ENCODE measurements around the gene DDX52. TPM values are rescaled to one million over a fixed set of nuclear protein-coding genes. Genes with fewer than 3 reads are reported as not detected.

The DDX52 gene
- total and polyA plus RNA-seq, 2 of the 8 experiments (the other 6 are each of a cell fraction or from before 2014, with no cell fraction given) = 10.0 to 45.9 TPM

- no peaks in the 10 kb centered on the region for H3K79me1 ChIP-seq (ENCODE audit: low read depth, low read length)
- no peak overlapping the region for H3K4ac ChIP-seq (replicated peaks; ENCODE audit: insufficient read length, low read depth, low read length)
- H4K8ac ChIP-seq (ENCODE audit: extremely low read depth, insufficient read depth, low read length) = no peak overlapping the region
- no peak overlapping the region for H2BK12ac ChIP-seq (ENCODE audit: low read depth, low read length)
- DNase-seq (ENCODE audit: low read depth in 1 of 2, low spot score in 2 of 2) = no peak
- CTCF ChIA-PET (ENCODE audit: partially characterized antibody) = interaction anchor here (0.7 to 5.0 kb wide), 2 partner anchors 39 to 40 kb away, joined by 3 to 71 read pairs; no protein-coding TSS in a partner anchor
- no peak overlapping the region for H4K5ac ChIP-seq (ENCODE audit: insufficient read length, low read depth, low read length)
- H3K18ac ChIP-seq (ENCODE audit: extremely low read depth, low read length) = no peak overlapping the region
- TF ChIP-seq MAFK (IDR thresholded peaks at IDR 0.05; ENCODE audit: low read depth, low read length) (peak; percentile 34; the same call in 1 of the 2 replicates), E2F6 (IDR thresholded peaks at IDR 0.05) (no peak)
- POLR2A ChIA-PET (ENCODE audit: partially characterized antibody) = interaction anchor here (0.7 kb wide), 1 partner anchor 260 kb away, joined by 3 read pairs; no protein-coding TSS in a partner anchor
- no peak overlapping the region for H3K14ac ChIP-seq (ENCODE audit: insufficient read length)
- no peak overlapping the region for H2AFZ ChIP-seq (ENCODE audit: low read length)
- H4K91ac ChIP-seq (replicated peaks; ENCODE audit: insufficient read length, low read length) = no peak overlapping the region
- H3K56ac ChIP-seq (replicated peaks; ENCODE audit: insufficient read length, low read depth, low read length) = no peak overlapping the region
- peaks cover 0 to 5% (median under 1%) of the 10 kb centered on the region in 4 experiments; a peak in 3 of 7 replicates for H3K4me1 ChIP-seq (replicated peaks in 1 of 4; ENCODE audit: control insufficient read depth in 3 of 4, insufficient read depth in 4 of 4, low read length in 3 of 4)
- H3K23ac ChIP-seq (ENCODE audit: insufficient read length) = no peak overlapping the region
- H3K79me2 ChIP-seq (ENCODE audit: control insufficient read depth in 1 of 2, insufficient read depth in 2 of 2, low read length in 2 of 2) = no peaks in the 10 kb centered on the region
- H2BK15ac ChIP-seq (ENCODE audit: low read length) = no peak overlapping the region
- H3K36me3 ChIP-seq (ENCODE audit: control insufficient read depth in 2 of 4, insufficient read depth in 4 of 4, low read length in 3 of 4) = peaks cover 6 to 36% (median 20%) of the 10 kb centered on the region in 4 experiments; a peak in 7 of 8 replicates
- no peaks in the 10 kb centered on the region for H3K27me3 ChIP-seq (replicated peaks in 1 of 4; ENCODE audit: control insufficient read depth in 3 of 4, extremely low read depth in 1 of 4, insufficient read depth in 3 of 4, low read length in 3 of 4)
- no peak overlapping the region for H3K9ac ChIP-seq (replicated peaks in 1 of 4; ENCODE audit: extremely low read depth in 1 of 4, low read depth in 3 of 4, low read length in 3 of 4)
- no peak overlapping the region for H2AK5ac ChIP-seq (ENCODE audit: low read depth, low read length)
- peaks cover 0 to 2% of the 10 kb centered on the region in 2 experiments for H4K20me1 ChIP-seq (replicated peaks in 1 of 2; ENCODE audit: control insufficient read depth in 1 of 2, insufficient read depth in 2 of 2, low read length in 2 of 2)
- no peaks in the 10 kb centered on the region for H3K23me2 ChIP-seq (ENCODE audit: low read depth, low read length)
- 92% methylated on average over 4 of the region's 4 CpGs; no CpG with 5 or more reads in 1 of the 2 experiments for WGBS, 2 experiments (ENCODE audit: extremely low coverage in 1 of 2, insufficient coverage in 1 of 2, insufficient read length in 1 of 2, insufficient replicate concordance in 2 of 2, low coverage in 1 of 2, low lambda C conversion rate in 2 of 2, missing lambda C conversion rate in 1 of 2)
- no peak overlapping the region for H3K4me2 ChIP-seq (ENCODE audit: insufficient read depth in 1 of 2, low read depth in 2 of 2, low read length in 2 of 2)
- H2BK5ac ChIP-seq (ENCODE audit: low read depth, low read length) = no peak overlapping the region
- H3K27ac ChIP-seq (ENCODE audit: low read depth, low read length) = no peak overlapping the region
- H2BK120ac ChIP-seq (replicated peaks; ENCODE audit: low read depth, low read length) = no peak overlapping the region
- no peak overlapping the region for H2BK20ac ChIP-seq (ENCODE audit: low read length)
- H3K4me3 ChIP-seq (ENCODE audit: extremely low read depth in 1 of 4, insufficient read depth in 2 of 4, low read depth in 3 of 4, low read length in 4 of 4) = no peak overlapping the region
- FAIRE-seq = no peak
- no peaks in the 10 kb centered on the region for H3K9me3 ChIP-seq (ENCODE audit: insufficient read depth in 2 of 2, low read depth in 1 of 2, low read length in 1 of 2)
Measured at GRCh38 chr17:37567538-37567937, 75.7 kb downstream of the DDX52 start.

Data from H1 (cell line).